HepG2 (cell line): Measurements from ENCODE around the gene NGEF. TPM values are rescaled to one million over a fixed set of nuclear protein-coding genes. Genes with fewer than 3 reads are reported as not detected.
A peak's percentile ranks its signal among the peaks of the same experiment; 100 is the strongest.

Experiments
- BCL6 ChIP-seq: IDR thresholded peaks from 2 replicates; pipeline ENCODE4 v1.6.1; 2016; ENCODE audit warnings: missing genetic modification reagents, missing compliant biosample characterization
- JUN ChIP-seq: sonication (generic); formaldehyde crosslinking; IDR thresholded peaks from 2 replicates; pipeline ENCODE4 v1.4.0; 2020; ENCODE audit warnings: mild to moderate bottlenecking, missing genetic modification reagents
- NFYC ChIP-seq: IDR thresholded peaks from 2 replicates; pipeline ENCODE4 v1.6.1; 2016; ENCODE audit warnings: missing genetic modification reagents, missing compliant biosample characterization
- PCBP1 ChIP-seq: fragments of 200-400 bp; formaldehyde crosslinking; IDR thresholded peaks from 2 replicates; pipeline ENCODE4 v1.6.1; 2017; ENCODE audit warnings: mild to moderate bottlenecking, low read depth, low read length, borderline replicate concordance
- TBX2 ChIP-seq: sonication (generic); formaldehyde crosslinking; IDR thresholded peaks from 2 replicates; pipeline ENCODE4 v1.5.0; 2020; ENCODE audit warnings: missing genetic modification reagents, mild to moderate bottlenecking, borderline replicate concordance
- ZFP36L1 ChIP-seq: sonication (generic); formaldehyde crosslinking; IDR thresholded peaks from 2 replicates; pipeline ENCODE4 v1.8.0; 2022; ENCODE audit warnings: mild to moderate bottlenecking, missing genetic modification reagents, moderate library complexity
- ZNF101 ChIP-seq: sonication (generic); formaldehyde crosslinking; IDR thresholded peaks from 2 replicates; pipeline ENCODE4 v1.4.0; 2020; ENCODE audit warnings: mild to moderate bottlenecking, low read depth, missing genetic modification reagents, borderline replicate concordance
- ZNF557 ChIP-seq: sonication (generic); formaldehyde crosslinking; IDR thresholded peaks from 2 replicates; pipeline ENCODE4 v1.4.0; 2020; ENCODE audit warnings: missing genetic modification reagents
- ZNF614 ChIP-seq: IDR thresholded peaks from 2 replicates; pipeline ENCODE4 v1.6.1; 2018; ENCODE audit warnings: missing biosample characterization, missing genetic modification reagents, inconsistent platforms, borderline replicate concordance
- ZNF788 ChIP-seq: sonication (generic); formaldehyde crosslinking; IDR thresholded peaks from 2 replicates; pipeline ENCODE4 v1.5.0; 2020; ENCODE audit warnings: mild to moderate bottlenecking, missing genetic modification reagents, borderline replicate concordance
- polyA plus RNA-seq, 8 experiments: library from polyadenylated mRNA; depleted of rRNA in 3 of 8; stranded (reverse) in 7 of 8; unstranded in 1 of 8; fragments of >200 nt; fragmentation: Illumina TruSeq in 4 of 8; extraction: Trizol in 4 of 8; gene quantifications; 2 replicates each; pipeline versions ENCODE4 v1.2.1 to v1.2.3, GENCODE V29; 2011 to 2016; ENCODE audit warnings: low read depth in 4 of 8, missing spikeins in 1 of 8, mixed read lengths in 1 of 8; ENCODE audit not compliant: insufficient read depth in 1 of 8
- total RNA-seq, 5 experiments: library from RNA; depleted of rRNA; stranded (reverse); fragments of >200 nt; fragmentation: Illumina TruSeq; extraction: Trizol; gene quantifications; 2 replicates each; pipeline ENCODE4 v1.2.3, GENCODE V29; 2016; ENCODE audit warnings: low read depth in 1 of 5
- TF ChIP-seq, protein P1 (sequence below): sonication (generic); formaldehyde crosslinking; IDR thresholded peaks from 2 replicates; pipeline ENCODE4 v1.4.0; 2020; ENCODE audit warnings: missing genetic modification reagents, borderline replicate concordance
- TF ChIP-seq, protein P2 (sequence below): sonication (generic); formaldehyde crosslinking; IDR thresholded peaks from 2 replicates; pipeline ENCODE4 v1.8.0; 2022; ENCODE audit warnings: mild to moderate bottlenecking, missing genetic modification reagents, borderline replicate concordance
- TF ChIP-seq, protein P3 (sequence below): sonication (generic); formaldehyde crosslinking; IDR thresholded peaks from 2 replicates; pipeline ENCODE4 v1.5.1; 2020; ENCODE audit warnings: missing genetic modification reagents, mild to moderate bottlenecking, borderline replicate concordance
- TF ChIP-seq, protein P4 (sequence below): sonication (generic); formaldehyde crosslinking; IDR thresholded peaks from 2 replicates; pipeline ENCODE4 v1.4.0; 2020; ENCODE audit warnings: mild to moderate bottlenecking, missing genetic modification reagents
- TF ChIP-seq, protein P5 (sequence below): sonication (generic); formaldehyde crosslinking; IDR thresholded peaks from 2 replicates; pipeline ENCODE4 v1.4.0; 2020; ENCODE audit warnings: mild to moderate bottlenecking, missing genetic modification reagents, borderline replicate concordance

Gene NGEF
- total and polyA plus RNA-seq, 2 of the 13 experiments (the other 11 are each of a cell fraction or from before 2014, with no cell fraction given), result 14.4 to 36.9 TPM

DNA sequence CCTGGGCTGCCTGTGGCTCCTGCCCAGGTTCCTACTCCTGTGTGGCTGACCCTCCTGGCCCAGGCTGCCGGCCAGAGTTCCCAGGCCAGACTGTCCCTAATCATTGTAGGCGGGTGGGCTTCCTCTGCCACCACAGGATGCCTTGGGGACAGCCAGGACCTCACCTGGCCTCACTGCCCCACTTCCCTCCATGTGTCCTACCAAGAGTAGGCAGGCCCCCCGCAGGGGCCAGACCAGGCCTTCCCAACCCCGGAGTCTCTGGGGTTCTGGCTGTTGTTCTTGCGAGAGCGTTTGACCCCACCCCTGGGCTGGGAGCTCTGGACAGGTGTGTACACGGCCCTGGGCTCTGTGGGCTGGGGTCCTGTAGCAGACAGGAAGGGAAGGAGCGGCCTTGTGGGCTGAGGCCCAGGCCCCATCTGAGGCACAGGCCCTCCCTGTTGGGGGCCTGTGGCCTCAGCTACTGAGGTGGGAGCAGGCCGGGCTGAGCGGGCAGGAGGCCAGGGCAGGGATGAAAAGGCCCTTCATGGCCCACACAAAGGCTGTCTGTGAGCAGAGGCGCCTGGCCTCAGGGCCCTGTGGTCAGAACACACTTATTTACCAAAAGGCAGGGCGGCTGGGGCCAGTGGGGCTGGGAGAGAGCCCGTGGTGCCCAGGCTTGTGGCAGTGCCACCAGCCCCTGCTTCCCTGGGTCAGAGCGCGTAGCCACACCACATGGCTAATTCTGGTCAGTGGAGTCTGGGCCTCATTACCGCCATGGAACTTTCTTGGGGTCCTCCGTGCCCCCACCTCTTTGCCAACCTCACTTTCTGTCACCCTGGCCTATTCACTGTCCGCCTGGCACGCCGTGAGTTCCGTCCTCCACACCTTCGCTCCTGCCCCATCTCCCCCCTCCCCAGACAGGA lies 141.0 kb downstream of the NGEF start (continued):
- TF ChIP-seq ZNF557 (CRISPR knock-in tag) (no peak), TBX2 (peak; percentile 76), BCL6 (peak; percentile 58), ZNF101 (CRISPR knock-in tag) (no peak), NFYC (CRISPR knock-in tag) (peak; percentile 26; the same call in 1 of the 2 replicates), ZFP36L1 (CRISPR knock-in tag) (no peak), JUN (CRISPR knock-in tag) (peak; percentile 73), PCBP1 (peak; percentile 82; the same call in 1 of the 2 replicates), ZNF614 (no peak; the same call in 1 of the 2 replicates), ZNF788 (peak; percentile 90)
- TF ChIP-seq, protein P1, sequence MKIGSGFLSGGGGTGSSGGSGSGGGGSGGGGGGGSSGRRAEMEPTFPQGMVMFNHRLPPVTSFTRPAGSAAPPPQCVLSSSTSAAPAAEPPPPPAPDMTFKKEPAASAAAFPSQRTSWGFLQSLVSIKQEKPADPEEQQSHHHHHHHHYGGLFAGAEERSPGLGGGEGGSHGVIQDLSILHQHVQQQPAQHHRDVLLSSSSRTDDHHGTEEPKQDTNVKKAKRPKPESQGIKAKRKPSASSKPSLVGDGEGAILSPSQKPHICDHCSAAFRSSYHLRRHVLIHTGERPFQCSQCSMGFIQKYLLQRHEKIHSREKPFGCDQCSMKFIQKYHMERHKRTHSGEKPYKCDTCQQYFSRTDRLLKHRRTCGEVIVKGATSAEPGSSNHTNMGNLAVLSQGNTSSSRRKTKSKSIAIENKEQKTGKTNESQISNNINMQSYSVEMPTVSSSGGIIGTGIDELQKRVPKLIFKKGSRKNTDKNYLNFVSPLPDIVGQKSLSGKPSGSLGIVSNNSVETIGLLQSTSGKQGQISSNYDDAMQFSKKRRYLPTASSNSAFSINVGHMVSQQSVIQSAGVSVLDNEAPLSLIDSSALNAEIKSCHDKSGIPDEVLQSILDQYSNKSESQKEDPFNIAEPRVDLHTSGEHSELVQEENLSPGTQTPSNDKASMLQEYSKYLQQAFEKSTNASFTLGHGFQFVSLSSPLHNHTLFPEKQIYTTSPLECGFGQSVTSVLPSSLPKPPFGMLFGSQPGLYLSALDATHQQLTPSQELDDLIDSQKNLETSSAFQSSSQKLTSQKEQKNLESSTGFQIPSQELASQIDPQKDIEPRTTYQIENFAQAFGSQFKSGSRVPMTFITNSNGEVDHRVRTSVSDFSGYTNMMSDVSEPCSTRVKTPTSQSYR (CRISPR knock-in tag), result no peak; the same call in 1 of the 2 replicates
- TF ChIP-seq, protein P2, sequence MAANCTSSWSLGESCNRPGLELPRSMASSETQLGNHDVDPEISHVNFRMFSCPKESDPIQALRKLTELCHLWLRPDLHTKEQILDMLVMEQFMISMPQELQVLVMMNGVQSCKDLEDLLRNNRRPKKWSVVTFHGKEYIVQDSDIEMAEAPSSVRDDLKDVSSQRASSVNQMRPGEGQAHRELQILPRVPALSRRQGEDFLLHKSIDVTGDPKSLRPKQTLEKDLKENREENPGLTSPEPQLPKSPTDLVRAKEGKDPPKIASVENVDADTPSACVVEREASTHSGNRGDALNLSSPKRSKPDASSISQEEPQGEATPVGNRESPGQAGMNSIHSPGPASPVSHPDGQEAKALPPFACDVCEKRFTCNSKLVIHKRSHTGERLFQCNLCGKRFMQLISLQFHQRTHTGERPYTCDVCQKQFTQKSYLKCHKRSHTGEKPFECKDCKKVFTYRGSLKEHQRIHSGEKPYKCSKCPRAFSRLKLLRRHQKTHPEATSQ, result 0 out of 2 replicates have a peak, but pooled peaks have one; percentile 77
- TF ChIP-seq, protein P3, sequence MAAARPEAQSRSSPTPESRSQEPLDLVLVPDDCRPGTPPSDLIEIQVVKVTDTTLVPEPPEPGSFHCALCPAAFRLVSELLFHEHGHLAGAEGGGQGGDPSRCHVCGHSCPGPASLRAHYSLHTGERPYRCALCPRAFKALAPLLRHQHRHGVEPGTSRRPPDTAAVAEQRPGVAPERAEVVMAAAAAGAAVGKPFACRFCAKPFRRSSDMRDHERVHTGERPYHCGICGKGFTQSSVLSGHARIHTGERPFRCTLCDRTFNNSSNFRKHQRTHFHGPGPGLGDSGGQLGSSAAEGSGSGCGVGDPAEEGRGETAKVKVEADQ (CRISPR knock-in tag), result 0 out of 2 replicates have a peak, but pooled peaks have one; percentile 27
- TF ChIP-seq, protein P4, sequence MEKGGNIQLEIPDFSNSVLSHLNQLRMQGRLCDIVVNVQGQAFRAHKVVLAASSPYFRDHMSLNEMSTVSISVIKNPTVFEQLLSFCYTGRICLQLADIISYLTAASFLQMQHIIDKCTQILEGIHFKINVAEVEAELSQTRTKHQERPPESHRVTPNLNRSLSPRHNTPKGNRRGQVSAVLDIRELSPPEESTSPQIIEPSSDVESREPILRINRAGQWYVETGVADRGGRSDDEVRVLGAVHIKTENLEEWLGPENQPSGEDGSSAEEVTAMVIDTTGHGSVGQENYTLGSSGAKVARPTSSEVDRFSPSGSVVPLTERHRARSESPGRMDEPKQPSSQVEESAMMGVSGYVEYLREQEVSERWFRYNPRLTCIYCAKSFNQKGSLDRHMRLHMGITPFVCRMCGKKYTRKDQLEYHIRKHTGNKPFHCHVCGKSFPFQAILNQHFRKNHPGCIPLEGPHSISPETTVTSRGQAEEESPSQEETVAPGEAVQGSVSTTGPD (CRISPR knock-in tag), result peak; percentile 59; the same call in 1 of the 2 replicates
- TF ChIP-seq, protein P5, sequence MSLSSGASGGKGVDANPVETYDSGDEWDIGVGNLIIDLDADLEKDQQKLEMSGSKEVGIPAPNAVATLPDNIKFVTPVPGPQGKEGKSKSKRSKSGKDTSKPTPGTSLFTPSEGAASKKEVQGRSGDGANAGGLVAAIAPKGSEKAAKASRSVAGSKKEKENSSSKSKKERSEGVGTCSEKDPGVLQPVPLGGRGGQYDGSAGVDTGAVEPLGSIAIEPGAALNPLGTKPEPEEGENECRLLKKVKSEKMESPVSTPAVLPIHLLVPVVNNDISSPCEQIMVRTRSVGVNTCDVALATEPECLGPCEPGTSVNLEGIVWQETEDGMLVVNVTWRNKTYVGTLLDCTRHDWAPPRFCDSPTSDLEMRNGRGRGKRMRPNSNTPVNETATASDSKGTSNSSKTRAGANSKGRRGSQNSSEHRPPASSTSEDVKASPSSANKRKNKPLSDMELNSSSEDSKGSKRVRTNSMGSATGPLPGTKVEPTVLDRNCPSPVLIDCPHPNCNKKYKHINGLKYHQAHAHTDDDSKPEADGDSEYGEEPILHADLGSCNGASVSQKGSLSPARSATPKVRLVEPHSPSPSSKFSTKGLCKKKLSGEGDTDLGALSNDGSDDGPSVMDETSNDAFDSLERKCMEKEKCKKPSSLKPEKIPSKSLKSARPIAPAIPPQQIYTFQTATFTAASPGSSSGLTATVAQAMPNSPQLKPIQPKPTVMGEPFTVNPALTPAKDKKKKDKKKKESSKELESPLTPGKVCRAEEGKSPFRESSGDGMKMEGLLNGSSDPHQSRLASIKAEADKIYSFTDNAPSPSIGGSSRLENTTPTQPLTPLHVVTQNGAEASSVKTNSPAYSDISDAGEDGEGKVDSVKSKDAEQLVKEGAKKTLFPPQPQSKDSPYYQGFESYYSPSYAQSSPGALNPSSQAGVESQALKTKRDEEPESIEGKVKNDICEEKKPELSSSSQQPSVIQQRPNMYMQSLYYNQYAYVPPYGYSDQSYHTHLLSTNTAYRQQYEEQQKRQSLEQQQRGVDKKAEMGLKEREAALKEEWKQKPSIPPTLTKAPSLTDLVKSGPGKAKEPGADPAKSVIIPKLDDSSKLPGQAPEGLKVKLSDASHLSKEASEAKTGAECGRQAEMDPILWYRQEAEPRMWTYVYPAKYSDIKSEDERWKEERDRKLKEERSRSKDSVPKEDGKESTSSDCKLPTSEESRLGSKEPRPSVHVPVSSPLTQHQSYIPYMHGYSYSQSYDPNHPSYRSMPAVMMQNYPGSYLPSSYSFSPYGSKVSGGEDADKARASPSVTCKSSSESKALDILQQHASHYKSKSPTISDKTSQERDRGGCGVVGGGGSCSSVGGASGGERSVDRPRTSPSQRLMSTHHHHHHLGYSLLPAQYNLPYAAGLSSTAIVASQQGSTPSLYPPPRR (CRISPR knock-in tag), result peak; percentile 79; the same call in 1 of the 2 replicates
